Posterior cingulate gyrus (tissue), 11 donors: ENCODE data around the gene NSMF.
A peak's percentile ranks its signal among the peaks of the same experiment; 100 is the strongest.

Experiments
- DNase-seq, 10 donors: peaks; one replicate each; pipeline versions ENCODE4 v3.0.0 to v3.0.0-alpha.2; 2020 to 2021; ENCODE audit warnings: mixed read lengths in 3 of 10
- intact Hi-C: fragments of 100-400 bp; cut with DNase I; formaldehyde crosslinking; loops from one replicate; pipeline ENCODE4 v1.15.1; 2023

The NSMF gene

DNA sequence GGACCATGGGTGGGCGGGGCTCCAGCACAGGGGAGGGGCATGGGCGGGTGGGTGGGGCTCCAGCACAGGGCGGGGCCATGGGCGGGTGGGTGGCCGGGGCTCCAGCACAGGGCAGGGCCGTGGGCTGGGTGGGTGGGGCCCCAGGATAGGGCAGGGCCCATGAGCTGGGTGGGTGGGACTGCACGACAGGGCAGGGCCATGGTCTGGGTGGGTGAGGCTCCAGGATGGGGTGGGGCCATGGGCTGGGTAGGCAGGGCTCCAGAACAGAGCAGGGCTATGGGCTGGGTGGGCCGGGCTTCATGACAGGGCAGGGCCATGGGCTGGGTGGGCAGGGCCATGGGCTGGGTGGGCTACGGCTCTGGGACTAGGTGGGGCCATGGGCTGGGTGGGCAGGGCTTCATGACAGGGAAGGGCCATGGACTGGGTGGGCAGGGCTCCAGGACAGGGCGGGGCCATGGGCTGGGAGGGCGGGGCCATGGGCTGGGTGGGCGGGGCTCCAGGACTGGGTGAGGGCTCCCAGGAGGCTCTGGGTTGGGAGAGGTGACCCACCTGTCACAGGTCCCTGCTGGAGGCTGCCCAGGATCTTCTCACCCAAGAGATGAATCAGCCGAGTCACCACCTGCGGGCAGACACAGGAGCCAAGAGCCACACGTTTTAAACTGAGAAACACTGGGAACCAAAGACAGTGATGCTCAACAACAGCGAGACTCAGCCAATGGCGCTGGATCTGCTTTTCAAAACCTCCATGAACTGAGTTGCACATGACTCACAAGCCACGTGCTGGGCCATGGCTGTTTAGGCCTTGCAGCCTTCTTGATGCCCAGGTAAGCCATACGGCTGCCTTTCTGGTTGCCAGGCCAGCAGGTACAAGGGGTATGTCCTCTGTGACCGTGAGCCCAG is 33.6 kb upstream of the NSMF start:
- intact Hi-C loops: no loop called here
- DNase-seq: peak in 3 of 10 donors; percentile 16 to 35 (median 31)

DNA sequence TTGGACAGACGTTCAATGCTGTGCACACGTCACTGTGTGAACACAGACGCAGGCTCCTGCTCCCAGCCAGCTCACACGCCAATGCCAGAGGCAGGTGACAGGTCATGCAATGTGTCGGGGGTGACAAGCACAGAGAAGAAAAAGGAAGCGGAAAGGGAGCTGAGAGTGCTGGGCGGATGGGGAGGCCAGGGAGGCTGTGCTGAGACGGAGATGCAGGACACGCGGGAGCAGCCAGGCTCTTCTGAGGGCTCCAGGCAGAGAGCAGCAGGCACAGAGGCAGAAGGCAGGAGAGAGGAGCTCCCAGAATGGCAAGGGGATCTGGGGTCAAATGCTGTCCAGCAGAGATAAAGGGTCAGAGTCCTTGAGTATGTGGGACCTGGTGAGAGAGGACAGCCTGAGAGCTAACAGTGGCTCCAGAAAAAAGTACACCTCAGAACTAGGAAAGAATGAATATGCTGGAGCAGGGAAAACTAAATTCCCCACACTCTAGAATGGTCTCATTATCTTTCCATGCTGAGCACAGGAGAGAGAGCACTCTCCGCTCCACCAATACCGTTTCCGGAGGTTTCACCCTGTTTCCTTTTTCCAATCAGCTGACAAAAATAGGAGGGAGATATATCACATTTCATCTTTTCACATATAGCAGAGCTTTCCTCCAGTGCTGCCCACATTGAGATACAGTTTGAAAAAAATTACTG is 32.8 kb upstream of the NSMF start:
- peak in 2 of 10 donors; percentile 16 to 66 for DNase-seq
- intact Hi-C loops: no loop called here

DNA sequence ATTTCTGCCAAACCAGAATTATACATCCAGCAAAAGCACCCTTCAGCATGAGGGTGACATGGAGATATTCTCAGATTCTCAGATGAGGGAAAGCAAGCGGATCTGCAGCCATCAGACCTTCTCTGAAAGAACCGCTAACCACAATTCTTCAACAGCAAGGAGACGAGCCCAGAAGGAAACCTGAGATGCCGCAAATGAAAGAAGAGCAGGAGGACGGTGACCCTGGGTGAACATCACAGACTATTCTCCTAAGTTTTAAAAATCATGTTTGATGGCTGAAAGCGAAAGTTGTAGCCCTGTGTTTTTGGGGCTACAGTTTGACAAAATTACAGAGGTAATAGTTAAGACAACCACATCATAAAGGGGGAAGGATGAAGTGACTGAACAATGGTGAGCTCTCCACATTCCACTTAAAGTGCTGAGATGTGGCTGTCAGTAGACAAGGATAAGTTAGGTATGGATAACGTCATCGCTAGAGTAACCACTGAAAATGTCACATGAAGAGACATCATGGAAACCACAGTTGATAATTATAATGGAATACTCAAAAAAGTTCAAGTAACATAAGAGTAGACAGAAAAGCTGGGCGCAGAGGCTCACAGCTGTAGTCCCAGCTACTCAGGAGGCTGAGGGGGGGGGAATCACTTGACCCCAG is 31.5 kb upstream of the NSMF start:
- peak in 1 of 10 donors; percentile 4 for DNase-seq
- intact Hi-C loops: no loop called here

DNA sequence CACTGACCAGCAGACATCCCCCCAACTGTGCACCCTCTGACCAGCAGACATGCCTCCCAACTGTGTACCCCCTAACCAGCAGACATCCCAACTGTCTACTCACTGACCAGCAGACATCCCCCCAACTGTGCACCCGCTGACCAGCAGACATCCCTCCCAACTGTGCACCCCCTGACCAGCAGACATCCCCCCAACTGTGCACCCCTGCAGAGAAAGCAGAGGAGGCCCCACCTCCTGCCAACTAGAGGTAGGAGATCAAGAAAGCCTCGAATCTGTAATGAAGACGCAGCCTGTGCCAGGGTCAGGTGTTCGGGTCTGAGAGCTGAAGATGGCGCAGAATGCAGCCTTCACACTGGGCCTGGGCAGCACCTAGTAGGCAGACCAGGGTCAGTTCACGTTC is 29.8 kb upstream of the NSMF start:
- peak in 2 of 10 donors; percentile 8 to 23 for DNase-seq
- intact Hi-C loops: no loop called here

DNA sequence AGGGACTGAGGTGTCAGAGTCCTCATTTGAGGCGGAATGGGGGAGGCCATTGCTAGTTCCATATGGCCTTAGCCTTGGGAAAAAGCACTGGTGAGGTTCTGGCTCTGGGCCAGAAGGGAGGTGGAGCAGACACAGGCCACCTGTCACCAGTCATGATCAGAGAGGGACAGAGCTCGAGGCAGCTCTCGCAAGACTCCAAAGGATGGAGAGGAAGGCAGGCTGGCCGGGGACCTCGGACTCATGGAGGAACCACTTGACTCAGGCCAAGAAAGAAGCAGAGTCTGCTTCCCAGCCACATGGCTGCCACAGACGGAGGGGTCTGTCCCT is 29.2 kb upstream of the NSMF start:
- DNase-seq: peak in 3 of 10 donors; percentile 35 to 72 (median 56)
- intact Hi-C loops: no loop called here

- intact Hi-C loops: no loop called here
- peak in 3 of 10 donors; percentile 67 to 75 (median 73) for DNase-seq
Observed at GRCh38 chr9:137487454-137488326, 28.6 kb upstream of the NSMF start.

GRCh38 chr9:137486545-137487453 is 27.7 kb upstream of the NSMF start:
- intact Hi-C loops: no loop called here
- DNase-seq: peak in 3 of 10 donors; percentile 58 to 78 (median 74)

GRCh38 chr9:137486141-137486490 is 27.0 kb upstream of the NSMF start:
- intact Hi-C loops: no loop called here
- DNase-seq: peak in 3 of 10 donors; percentile 53 to 75 (median 63)

DNA sequence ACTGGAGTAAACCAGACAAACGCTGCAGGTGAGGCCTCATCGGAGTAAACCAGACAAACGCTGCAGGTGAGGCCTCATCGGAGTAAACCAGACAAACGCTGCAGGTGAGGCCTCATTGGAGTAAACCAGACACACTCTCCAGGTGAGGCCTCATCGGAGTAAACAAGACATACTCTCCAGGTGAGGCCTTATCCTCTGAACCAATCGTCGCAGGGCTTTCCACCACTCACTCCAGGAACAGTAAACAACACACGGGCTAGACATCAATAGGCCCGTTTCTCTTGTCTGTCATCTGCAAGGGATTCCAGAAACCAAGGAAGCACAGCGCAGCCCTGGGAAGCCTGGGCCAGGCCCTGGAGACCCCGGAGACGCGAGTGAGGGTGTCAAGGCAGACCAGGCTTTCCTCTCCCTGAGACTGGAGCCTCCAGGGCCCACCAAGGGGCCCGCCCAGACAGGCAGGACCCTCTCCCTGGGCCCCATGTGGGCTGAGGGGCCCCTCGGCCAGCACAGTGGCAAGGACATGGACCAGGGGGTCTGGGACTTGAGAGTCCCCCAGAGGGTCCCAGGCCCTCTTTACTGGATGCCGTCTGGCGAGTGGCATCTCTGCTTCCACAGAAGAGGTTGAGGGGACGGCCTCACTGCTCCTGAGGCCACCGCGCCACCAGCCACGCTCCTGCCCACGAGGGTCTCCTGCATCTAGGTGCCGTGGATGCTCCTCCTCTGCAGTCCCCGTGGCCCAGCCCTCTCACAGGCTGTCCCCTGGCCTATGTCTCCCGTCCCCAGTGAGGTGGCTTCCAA is 26.4 kb upstream of the NSMF start:
- peak in 3 of 10 donors; percentile 12 to 63 (median 31) for DNase-seq
- intact Hi-C loops: no loop called here

DNA sequence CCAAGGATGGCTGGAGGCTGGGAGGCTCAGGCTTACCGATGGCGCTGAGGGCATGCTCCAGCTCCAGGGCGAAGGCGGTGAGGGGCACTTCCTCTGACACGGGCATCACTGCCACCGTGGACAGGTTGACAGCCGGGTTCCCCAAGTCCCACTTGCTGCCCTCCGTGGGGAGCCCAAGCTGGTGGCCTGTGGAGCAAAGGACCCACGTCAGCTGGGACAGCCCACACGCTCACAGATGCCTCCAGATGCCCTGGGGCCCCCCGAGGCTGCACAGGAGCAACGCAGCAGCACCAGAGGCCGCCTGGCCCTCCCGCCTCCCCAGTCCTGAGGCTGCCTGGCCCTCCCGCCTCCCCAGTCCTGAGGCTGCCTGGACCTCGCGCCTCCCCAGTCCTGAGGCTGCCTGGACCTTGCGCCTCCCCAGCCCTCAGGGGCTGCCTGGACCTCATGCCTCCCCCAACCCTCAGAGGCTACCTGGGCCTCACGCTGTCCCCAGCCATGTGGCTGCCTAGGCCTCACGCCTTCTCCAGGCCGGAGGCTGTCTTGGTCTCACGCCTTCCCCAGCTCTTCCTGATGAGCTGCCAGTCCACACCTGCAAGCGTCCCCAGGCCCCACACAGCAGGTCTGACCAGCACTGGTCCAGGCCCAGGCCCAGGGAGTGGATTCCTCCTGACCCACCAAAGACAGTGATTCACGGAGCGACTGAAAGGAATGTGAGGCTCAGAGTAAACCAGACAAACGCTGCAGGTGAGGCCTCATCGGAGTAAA is 25.6 kb upstream of the NSMF start:
- intact Hi-C loops: no loop called here
- peak in 3 of 10 donors; percentile 32 to 81 (median 71) for DNase-seq

DNA sequence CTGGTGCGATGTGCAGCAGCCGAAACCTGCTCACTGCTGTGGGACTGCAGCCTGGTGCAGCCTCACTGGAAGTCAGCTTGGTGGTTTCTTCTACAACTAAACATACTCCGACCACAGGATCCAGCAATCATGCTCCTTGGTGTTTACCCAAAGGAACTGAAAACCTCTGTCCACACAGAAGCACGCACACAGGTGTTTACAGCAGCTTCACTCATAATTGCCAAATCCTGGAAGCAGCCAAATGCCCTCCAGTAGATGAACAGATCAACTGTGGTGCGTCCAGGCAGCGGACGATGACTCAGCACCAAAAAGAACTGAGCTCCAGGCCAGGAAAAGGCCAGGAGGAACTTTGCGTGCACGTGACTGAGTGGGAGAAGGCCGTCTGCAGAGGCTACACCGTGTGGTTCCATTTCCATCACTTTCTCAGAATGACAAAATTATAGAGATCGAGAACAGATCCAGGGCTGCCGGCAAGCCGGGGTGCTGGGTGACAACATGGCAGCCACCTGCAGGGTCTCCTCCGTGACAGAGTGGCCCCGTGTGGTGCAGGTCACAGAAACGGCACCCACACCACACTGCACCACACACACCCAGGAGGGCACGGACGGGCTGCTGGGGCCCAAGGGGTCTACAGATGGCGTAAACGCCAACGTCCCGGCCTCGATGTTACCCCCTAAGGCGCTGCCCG is 23.1 kb upstream of the NSMF start:
- intact Hi-C loops: no loop called here
- peak in 5 of 10 donors; percentile 34 to 88 (median 70) for DNase-seq

- intact Hi-C loops: no loop called here
- DNase-seq: peak in 5 of 10 donors; percentile 8 to 74 (median 59)
Observed at GRCh38 chr9:137480686-137481683, 21.9 kb upstream of the NSMF start.

GRCh38 chr9:137479892-137480685 is 21.0 kb upstream of the NSMF start:
- peak in 5 of 10 donors; percentile 24 to 85 (median 74) for DNase-seq
- intact Hi-C loops: no loop called here

DNA sequence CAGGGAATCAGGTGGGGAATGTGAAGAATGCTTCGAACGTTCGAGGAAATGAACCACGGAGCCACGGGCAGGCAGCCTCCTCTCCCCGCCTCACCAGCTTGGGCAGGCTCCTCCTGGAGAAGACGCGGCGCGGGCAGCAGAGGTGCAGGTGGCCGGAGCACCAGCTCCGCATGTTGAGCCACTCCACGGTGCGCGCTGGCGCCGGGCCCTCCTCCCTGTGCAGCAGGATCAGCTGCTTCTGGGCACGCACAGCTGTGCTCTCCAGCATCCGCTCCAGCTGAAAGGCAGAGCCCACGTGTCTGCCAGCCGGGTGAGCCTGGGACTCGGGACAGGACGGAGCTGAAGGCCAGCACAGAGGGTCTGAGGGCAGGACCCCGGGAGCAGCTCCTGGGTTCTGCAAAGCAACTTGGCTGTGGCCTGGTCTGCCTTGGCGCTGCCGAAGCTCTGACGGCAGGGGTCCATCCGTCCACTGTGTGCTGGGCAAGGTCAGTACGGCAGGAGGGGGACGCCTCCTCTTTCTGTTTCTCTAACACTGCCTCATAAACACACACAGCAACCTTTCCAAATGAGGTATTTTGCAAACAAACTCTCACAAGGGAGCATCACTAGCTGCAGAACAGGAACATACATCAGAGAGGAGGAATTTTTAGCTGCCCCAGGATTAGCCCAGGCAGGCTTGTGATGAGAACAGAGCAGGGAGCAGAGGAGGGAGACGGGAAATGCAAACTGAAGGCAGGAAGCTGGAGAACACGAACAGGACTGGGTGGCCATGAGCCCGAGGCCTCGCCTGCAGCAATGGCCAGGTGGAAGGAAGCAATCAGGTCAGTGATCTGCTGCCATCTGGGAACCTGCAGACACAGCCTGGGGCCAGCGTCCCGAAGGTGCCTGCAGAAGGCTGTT is 20.1 kb upstream of the NSMF start:
- intact Hi-C loops: no loop called here

More for the DNA sequence above, 20.1 kb upstream of the NSMF start:
- DNase-seq: peak in 6 of 10 donors; percentile 26 to 94 (median 80)
